M059J (cell line): ENCODE measurements around the gene DCP2. TPM values are rescaled to one million over a fixed set of nuclear protein-coding genes. Genes with fewer than 3 reads are reported as not detected.

Source experiments
- DNase-seq: peaks from one replicate; pipeline ENCODE4 v3.0.0-alpha.2; 2012; ENCODE audit warnings: low read depth
- total RNA-seq: library from RNA; depleted of rRNA; stranded (reverse); fragments of >200 nt; shearing (Covaris generic); gene quantifications from 2 replicates; pipeline ENCODE4 v1.2.3, GENCODE V29; 2014

DCP2 gene
- total RNA-seq, 1 experiment from 2014 or later, result 27.8 TPM

DNA sequence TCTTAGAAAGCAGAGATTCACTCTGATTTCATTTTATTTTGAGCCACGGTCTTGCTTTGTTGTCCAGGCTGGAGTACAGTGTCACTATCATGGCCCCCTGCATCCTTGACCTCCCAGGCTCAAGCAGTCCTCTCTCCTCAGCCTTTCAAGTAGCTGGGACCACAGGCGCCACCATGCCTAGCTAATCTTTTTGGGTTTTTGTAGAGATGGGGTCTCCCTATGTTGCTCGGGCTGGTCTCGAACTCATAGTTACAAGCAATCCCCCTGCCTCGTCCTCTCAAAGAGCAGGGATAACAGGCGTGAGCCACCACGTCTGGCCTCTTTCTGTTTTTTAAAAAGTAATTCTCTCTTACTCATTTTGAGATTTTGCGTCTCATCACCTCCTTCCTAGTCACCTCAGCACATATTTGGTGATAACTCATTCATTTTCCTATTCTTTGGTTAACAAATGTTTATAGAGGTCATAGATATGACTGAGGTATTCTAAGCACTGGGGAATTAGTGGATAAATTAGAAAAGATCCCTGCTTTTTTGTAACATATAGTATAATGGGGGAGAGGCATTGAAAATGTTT, 10.8 kb upstream of the DCP2 start:
- no peak for DNase-seq

DNA sequence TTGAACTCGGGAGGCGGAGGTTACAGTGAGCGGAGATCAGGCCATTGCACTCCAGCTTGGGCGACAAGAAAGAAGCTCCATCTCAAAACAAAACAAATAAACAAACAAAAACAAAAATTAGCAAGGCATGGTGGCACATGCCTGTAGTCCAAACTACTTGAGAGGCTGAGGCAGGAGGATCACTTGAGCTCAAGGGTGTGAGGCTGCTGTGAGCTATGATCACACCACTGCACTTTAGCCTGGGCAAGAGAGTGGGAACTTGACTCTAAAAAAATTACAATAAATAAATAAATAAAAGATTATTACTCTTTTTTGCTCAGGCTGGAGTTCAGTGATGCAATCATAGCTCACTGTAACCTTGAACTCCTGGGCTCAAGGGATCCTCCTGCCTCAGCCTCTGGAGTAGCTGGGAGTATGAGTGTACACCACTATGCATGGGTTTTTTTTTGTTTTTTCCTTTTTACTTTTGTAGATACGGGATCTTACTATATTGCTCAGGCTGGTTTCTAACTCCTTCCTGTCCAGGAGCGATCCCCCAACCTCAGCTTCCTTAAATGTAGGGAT, 9.0 kb upstream of the DCP2 start:
- DNase-seq, result no peak

DNA sequence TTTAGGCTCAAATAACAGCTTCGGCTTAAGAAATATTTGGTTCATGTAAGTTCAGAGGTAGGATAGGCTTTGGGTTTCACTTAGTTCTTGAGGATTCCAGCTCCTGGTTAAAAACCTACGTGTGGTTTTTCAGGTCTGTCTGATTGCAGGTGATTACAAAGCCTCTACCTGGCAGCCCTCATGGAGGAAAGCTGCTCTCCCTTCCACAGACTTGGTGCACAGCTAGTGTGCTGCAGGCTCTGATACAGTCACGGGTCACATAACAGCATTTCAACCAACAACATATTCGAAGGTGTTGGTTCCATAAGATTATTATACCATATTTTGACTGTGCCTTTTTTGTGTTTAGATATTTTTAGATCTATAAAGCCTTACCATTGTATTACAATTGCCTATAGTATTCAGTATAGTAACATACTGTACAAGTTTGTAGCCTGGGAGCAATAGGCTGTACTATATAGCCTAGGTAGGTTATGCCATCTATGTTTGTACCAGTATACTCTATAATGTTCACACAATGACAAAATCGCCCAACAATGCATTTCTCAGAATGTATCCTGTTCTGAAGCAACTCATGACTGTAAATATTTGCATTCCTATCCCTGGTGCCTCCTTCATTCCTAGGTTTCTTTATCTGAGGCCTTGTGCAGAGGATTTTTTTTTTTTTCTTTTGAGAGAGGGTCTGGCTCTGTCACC, 8.0 kb upstream of the DCP2 start:
- peak; percentile 41 for DNase-seq

DNA sequence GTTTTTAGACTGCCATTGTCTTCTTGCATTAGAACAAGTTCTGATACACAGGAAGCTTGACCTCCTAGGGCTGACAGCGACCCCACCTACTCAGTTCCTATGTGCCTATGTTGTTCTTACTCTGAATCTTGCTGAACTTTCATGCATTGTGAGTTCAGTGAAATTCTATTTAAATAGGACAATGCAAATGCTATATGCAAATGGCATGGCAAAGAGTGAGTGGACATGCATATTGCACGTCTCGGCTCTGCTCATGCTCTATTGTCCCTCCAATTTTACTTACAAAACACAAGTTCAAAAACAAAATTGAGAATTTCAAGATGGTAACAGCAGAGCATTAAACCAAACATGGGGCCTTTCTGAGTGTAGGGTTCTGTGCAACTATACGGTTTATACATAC, 5.3 kb upstream of the DCP2 start:
- DNase-seq, result no peak

DNA sequence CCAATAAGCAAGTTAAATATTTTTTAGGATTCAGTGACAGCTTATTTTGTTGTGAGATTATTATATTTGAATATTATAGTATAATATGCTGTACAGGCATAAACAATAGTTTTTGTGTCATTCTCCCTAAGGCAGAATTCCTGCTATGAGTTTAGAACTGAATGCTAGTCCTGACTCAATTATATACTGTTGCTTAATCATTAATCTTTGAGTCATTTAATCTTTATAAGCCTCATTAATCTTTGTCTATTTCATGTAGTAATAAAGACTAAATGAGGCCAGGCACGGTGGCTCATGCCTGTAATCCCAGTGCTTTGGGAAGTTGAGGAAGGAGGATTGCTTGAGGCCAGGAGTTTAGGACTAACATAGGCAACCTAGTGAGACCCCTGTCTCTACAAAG, 3.6 kb upstream of the DCP2 start:
- no peak for DNase-seq

DNA sequence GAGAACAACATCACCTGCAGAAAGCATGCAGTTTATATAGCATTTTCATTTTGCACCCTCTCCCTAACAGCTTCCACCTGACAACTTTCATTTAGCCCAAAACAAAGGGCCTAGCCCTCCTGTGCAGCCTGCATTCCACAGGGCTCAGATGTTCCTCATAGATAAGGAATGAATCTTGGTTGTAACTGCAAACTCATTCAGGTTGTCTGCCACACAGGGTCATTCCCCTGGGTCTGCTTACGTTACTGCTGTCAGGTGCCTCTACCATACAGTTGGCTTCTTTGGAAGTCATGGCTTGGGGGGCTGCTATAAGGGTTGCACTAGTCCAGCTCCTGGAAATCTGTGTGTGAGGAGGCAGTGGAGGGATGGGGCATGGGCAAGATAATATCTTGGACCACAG, 2.7 kb upstream of the DCP2 start:
- no peak for DNase-seq

DNA sequence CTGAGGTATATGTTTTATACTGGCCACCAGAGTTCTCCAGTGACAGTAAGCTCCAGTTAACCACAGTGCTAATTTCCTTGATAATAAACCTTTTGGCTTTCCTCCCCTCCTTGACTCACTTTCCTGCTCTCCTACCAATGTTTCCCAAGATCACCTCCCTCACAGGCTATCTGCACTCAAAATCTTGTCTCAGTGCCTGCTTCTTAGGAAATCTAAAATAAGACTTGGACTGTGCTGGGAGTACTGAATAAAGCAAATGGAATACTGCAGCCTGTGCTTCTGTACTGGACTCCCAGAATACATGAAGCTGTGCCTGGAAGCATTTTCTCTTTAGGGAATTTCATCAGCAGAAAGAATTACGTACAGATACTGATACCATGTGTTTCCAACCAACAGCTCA, 1.7 kb upstream of the DCP2 start:
- peak; percentile 28 for DNase-seq

DNA sequence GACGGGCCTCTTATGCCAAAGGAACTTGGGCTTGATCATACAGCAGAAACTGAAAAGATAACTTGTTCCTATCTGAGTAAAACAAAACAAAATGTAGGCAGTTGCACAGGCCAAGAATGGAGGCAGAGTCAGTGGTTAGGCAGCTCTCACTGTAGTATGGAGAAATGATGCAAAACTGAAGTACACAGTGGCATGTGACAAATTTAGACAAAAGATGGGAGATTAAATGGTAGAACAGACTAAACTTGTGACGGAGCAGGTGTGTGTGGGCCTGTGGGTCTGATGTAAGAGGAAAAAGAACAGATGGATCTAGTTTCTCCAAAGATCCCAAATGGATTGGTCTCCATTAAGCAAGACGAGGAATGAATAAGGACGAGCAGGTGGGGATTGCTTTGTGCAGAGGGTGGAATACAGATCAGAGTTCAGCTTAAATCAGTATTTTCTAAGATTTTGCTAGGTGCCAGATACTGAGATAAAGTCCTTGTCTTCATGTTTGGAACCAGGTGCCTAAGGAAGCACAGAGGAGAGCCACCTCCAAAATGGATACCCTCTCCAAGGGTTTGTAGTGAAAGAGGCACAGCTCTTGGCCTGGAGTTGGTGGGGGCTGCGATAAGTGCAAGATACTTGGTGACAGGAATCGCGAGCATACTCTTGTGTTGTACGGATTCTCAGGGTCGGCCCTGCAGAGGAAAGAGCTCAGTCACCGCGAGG, 722 bp upstream of the DCP2 start:
- no peak for DNase-seq

DNA sequence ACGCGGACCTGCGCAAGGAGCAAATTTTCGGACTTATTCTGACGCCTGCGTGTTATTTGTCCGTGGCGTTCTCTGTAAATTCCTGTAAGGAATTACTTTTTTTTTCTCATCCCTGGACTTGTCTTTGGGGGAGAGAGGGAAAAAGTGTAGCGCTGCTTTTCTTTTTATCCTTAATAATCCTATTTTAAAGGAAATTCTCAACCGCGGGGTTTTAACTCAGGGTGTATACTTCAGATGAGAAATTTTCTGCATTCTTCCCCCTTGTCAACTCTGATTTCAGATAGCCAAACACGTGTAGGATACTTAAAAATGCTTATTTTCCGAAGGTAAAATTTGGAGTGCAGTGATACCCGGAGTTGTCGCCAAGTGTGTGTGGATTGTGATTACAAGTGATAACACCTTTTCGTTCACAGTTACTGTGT, 853 bp downstream of the DCP2 start:
- peak; percentile 26 for DNase-seq

DNA sequence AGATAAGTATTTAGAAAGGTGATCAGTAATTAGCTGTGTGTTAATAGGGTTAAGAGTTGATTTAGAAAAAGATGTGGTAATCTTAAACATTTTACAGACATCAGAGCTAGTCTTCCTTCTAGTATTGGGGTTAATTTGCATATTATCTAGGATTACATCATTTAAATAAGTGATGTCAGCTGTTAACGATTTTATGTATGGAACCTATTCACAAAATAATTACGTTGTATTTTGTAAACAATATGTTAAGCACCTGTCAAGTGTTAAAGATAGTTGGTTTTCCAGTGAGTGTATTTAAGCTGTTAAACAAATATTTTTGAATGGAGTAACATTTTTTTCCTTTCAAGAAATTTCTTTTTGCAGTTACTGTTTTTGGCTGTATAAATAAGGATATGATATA, 2.2 kb downstream of the DCP2 start:
- DNase-seq, result no peak

DNA sequence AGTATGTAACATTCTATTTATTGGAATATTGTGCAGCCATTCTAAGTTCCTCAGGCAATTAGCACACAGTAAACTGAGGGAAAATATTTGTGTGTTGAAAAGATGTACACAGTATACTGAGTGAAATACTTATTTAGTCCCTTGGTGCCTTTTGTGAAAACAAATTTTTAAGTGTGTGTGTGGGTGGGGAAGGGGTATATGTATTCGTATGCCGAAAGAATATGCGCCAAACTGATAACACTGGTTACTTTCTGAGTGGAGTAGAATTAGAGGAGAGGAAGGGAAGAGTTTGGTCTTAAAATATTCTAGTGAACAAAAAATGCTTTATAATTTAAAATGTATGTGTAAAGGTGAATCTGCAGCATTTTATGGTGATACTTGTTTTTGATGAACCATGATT, 3.1 kb downstream of the DCP2 start:
- no peak for DNase-seq

DNA sequence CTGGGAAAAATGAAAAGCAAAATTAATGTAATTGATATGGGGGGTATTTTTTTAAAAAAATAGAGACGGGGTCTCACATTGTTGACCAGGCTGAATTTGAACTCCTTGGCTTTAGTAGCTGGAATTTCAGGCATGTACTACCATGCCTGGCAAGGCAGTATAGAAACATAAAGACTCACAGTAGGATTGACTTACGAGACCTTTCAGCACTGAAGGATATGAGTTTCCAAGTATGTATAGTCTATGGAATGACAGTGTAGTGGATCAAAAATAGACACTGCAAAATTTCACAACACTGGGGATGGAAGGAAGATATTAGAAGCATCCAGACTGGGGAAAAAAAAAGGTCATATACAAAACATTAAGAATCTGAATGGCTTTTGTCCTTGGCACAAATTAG, 6.8 kb downstream of the DCP2 start:
- DNase-seq, result no peak

DNA sequence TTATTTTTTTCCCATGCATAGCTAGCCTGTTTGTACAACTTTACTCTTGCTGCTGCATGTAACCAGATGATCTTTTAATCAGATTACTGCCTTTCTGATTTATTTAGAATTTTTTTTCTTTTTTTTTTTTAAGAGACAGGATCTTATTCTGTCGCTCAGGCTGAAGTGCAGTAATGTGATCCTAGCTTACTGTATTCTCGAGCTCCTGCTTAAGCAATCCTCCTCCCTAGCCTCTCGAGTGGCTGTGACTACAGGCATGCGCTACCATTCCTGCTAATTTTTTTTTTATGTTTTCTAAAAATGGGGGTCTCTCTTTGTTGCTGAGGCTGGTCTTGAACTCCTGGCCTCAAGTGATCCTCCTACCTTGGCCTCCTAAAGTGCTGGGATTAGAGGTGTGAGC, 9.6 kb downstream of the DCP2 start:
- no peak for DNase-seq

DNA sequence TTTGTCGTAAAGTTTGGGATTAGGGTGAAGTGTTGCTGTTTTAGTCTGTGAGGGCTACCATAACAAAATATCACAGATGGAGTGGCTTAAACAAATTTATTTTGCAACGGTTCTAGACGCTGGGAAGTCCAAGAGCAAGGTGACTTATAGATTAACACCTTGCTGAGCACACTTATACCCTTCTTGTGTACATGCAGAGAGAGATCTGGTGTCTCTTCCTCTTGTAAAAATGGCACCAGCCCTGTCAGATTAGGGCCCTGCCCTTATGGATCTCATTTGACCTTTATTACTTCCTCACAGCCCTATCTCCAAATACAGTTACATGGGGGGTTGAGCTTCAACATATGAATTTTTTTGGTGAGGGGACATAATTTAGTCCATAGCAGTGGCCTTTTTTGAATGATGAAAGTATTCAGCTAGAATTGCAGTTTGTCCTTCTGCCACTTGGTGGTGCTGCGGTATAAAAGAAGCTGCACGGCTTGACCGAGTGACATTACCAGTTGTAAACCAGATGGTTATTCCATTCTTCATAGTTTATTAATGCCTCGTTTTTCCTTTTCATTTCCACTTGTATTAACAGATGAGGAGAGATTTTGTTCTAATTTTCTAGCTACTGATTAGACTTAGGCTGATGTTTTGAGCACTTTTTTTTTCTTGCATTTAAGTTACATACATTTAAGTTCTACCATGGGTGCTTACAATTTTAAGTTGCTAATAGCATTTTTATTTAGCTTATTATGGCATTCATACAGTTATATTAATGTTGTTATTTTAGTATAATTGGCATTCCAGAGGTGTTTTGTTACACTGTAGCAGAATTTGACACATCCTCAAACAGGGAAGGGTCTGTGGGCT, 19.4 kb downstream of the DCP2 start:
- peak; percentile 62 for DNase-seq

DNA sequence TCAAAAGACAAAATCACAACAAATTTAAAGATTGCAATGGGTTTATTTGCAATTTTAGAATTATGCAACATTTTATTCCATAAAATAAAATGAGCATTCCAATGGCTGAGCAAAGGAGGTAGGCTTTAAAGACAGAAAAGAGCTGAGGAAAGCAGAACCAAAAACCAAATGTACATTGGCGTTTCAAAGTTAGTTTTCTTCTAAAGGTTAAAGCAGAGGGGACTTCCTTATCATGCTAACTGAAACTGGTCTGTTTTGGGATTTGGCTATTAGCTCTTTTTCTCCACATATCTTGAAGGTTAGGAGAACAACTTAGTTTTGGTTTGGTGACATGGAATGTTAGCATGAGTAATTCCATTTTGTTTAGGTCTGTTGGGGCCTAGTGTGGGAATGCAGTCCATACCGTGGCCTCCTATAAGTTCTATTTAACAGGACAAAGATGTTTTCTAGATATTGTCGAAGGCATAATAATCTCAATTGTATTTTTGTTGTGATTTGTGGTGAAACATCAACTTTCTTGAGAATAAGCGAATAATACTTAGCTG, 20.3 kb downstream of the DCP2 start:
- no peak for DNase-seq

DNA sequence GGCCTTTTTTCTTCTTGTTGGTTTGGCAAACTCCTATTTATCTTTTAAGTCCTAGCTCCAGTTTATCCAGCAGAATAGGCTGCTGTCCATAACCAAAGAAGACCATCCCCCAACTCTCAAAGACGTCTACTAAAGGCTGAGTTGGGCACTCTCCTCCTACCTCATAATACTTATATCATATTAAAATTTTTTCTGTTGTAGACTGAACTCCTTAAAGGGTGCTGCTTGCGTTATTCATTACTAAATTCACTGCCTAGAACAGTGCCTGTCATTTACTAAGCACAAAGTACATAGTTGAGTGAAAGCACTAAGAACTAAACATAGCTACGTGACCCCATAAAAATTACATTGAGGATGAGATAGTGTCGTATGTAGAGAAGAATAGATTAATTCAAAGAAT, 21.7 kb downstream of the DCP2 start:
- no peak for DNase-seq

DNA sequence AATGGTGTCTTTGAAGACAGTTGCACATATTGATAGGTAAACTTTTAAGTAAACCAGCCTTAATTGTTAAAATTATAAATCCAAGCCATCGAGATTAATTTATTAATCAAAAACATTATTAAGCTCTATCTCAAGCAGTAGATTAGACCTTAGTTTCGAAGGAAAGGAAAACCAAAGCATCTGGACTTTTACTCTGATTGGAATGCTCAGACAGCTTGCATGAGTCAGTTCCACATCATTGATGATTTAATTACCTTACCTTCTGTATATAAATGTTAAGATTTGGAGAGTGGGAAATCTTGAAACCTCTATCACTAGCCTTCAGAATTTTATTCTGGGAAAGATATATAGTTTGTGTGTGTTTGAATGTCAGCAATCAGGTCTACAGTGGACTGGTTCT, 23.9 kb downstream of the DCP2 start:
- no peak for DNase-seq

DNA sequence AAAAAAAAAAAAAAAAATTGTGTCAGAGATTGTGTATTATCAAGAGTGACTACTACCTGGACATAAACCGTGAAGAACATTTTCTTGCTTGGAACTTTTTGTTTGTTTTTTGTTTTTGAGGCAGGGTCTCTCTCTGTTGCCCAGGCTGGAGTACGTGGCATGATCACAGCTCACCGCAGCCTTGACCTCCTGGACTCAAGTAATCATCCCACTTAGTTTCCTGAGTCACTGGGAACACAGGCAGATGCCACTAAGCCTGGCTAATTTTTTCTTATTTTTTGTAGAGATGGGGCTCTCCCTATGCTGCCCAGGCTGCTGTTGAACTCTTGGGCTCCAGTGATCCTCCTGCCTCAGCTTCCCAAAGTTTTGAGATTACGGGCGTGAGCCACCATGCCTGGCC, 25.8 kb downstream of the DCP2 start:
- no peak for DNase-seq

DNA sequence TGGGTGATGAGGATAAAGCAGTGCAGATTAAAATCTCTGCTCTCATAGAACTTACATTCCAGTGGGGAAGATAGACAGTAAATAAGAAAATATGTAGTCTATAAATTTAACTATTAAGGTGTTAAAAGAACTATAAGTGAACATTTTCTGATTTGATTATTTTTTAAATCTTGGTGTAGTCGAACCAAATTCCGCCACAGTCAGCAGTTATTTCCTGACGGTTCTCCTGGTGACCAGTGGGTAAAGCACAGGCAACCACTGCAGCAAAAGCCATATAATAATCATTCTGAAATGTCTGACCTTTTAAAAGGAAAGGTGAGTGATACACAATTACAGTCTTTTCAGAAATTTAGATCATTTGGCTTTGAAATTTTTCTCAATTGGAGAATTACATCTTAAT, 27.2 kb downstream of the DCP2 start:
- DNase-seq, result no peak

DNA sequence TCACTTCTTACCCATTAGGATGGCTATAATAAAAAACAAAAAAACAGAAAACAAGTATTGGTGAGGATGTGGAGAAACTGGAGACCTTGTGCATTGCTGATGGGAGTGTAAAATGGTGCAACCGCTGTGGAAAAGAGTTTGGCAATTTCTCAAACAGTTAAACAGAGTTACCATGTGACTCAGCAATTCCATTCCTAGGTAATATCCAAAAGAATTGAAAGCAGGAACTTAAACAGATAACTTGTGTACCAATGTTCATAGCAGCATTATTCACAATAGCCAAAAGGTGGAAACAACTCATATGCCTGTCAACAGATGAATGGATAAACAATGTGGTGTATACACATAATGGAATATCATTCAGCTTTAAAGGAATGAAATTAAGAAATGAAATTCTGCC, 28.9 kb downstream of the DCP2 start:
- no peak for DNase-seq

DNA sequence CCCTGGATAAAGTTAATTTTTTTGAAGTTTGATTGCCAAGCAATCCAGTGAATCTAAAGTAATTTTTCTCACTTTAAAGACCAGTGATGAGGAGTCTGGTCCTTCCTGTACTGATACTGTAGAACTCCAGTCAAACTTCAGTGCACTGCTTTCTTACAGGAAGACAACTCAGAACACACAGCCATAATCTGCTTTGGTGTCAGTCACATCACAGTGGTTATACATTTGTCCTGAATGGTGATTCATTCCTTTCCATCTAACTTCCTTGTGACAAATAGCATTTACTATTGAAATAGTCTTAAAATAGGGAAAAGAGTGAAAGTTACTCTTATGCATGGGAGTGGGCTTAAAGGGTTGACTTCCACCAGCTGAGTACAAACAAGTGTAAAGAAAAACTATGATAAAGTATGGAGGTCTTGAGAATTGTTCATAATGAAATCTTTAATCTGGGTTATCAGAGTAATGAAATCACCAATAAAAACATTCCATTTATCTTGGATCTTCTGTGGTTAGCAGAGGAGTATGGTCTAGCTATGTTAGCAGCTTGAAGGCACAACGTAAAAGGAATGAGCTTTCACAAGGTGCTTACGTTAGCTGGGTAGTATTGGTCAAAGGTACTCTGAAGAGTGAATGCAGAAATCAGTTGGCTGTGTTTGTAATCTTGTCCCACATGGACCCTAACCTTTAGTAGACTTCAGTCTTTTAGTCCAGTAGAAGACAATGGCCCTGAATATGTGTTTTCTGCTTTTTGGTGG, 41.5 kb downstream of the DCP2 start:
- peak; percentile 72 for DNase-seq
